IMR-90 (cell line): ENCODE measurements around the gene OPN5. TPM values are rescaled to one million over a fixed set of nuclear protein-coding genes. Genes with fewer than 3 reads are reported as not detected.

Experiments
- ATAC-seq: fragments of 200-7000 bp; cut with Tn5 transposase; 2 replicates; pipeline ENCODE4 v1.9.1; 2020; ENCODE audit warnings: low read depth, mild to moderate bottlenecking, moderate library complexity
- Bru-seq: library from RNA; stranded (reverse); fragments of 400-500 nt; gene quantifications from one replicate; lab custom pipeline; 2021; lab: Mats Ljungman, UMichigan
- BruChase-seq, 2 experiments: library from RNA; stranded (reverse); fragments of 400-500 nt; gene quantifications; one replicate each; lab custom pipeline; 2021; lab: Mats Ljungman, UMichigan
- BruUV-seq: library from RNA; stranded (reverse); fragments of 400-500 nt; replicated peaks from 2 replicates; lab custom pipeline; 2021; lab: Mats Ljungman, UMichigan
- CTCF ChIA-PET: fragments of 300-600 bp; formaldehyde crosslinking; extraction: SDS; loops from one replicate; lab custom pipeline; 2021; ENCODE audit warnings: antibody characterized with exemption; lab: Yijun Ruan, JAX
- POLR2A ChIA-PET: fragments of 300-600 bp; sonication (Branson Sonifier 250); formaldehyde crosslinking; loops from one replicate; lab custom pipeline; 2022; ENCODE audit warnings: antibody characterized with exemption; ENCODE audit not compliant: unreplicated experiment; lab: Charles Lee
- DNase-seq: peaks from one replicate; pipeline ENCODE4 v3.0.0; 2013
- H2AFZ ChIP-seq: replicated peaks from 2 replicates; pipeline ENCODE3; 2013; ENCODE audit warnings: low read length, mild to moderate bottlenecking; ENCODE audit not compliant: poor library complexity
- H2AK5ac ChIP-seq: 2 replicates; pipeline ENCODE4 v1.6.1; 2013; ENCODE audit warnings: low read depth, low read length, inconsistent platforms
- H2AK9ac ChIP-seq: replicated peaks from 2 replicates; pipeline ENCODE3; 2013; ENCODE audit warnings: mild to moderate bottlenecking, low read depth, low read length, moderate library complexity; ENCODE audit not compliant: poor library complexity
- H2BK120ac ChIP-seq: 2 replicates; pipeline ENCODE4 v1.6.1; 2013; ENCODE audit warnings: low read depth, low read length, inconsistent platforms
- H2BK15ac ChIP-seq: 3 replicates; pipeline ENCODE4 v1.6.1; 2013; ENCODE audit warnings: low read depth, low read length, inconsistent platforms
- H2BK20ac ChIP-seq: 2 replicates; pipeline ENCODE4 v1.6.1; 2013; ENCODE audit warnings: low read depth, mild to moderate bottlenecking, inconsistent platforms, low read length, moderate library complexity
- H2BK5ac ChIP-seq: 2 replicates; pipeline ENCODE4 v1.6.1; 2013; ENCODE audit warnings: mild to moderate bottlenecking, low read depth, low read length, inconsistent platforms; ENCODE audit not compliant: poor library complexity, severe bottlenecking
- H3K14ac ChIP-seq: replicated peaks from 2 replicates; pipeline ENCODE4 v1.6.1; 2013; ENCODE audit warnings: low read depth, low read length, inconsistent platforms
- H3K18ac ChIP-seq: 2 replicates; pipeline ENCODE4 v1.6.1; 2013; ENCODE audit warnings: low read depth, low read length, control low read depth
- H3K23ac ChIP-seq: 2 replicates; pipeline ENCODE4 v1.6.1; 2013; ENCODE audit warnings: low read depth, low read length, inconsistent platforms
- H3K27ac ChIP-seq: 2 replicates; pipeline ENCODE4 v1.5.1; 2013; ENCODE audit warnings: mild to moderate bottlenecking, control low read depth, low read length; ENCODE audit not compliant: insufficient read depth
- H3K27me3 ChIP-seq: 2 replicates; pipeline ENCODE4 v1.6.1; 2013; ENCODE audit warnings: low read length; ENCODE audit not compliant: control insufficient read depth, insufficient read depth
- H3K36me3 ChIP-seq: 2 replicates; pipeline ENCODE4 v1.6.1; 2013; ENCODE audit warnings: low read length, mixed read lengths; ENCODE audit not compliant: control insufficient read depth, insufficient read depth
- H3K4ac ChIP-seq: 2 replicates; pipeline ENCODE4 v1.6.1; 2013; ENCODE audit warnings: low read depth, low read length, inconsistent platforms
- H3K4me1 ChIP-seq: 2 replicates; pipeline ENCODE4 v1.6.1; 2013; ENCODE audit warnings: low read length, mixed read lengths; ENCODE audit not compliant: control insufficient read depth, insufficient read depth
- H3K4me2 ChIP-seq: 2 replicates; pipeline ENCODE4 v1.6.1; 2013; ENCODE audit warnings: low read depth, mild to moderate bottlenecking, control low read depth, low read length, moderate library complexity
- H3K4me3 ChIP-seq: 2 replicates; pipeline ENCODE4 v1.5.1; 2013; ENCODE audit warnings: low read depth, mild to moderate bottlenecking, control low read depth, low read length, moderate library complexity; ENCODE audit not compliant: insufficient read depth
- H3K56ac ChIP-seq: 2 replicates; pipeline ENCODE4 v1.6.1; 2013; ENCODE audit warnings: low read length, inconsistent platforms; ENCODE audit not compliant: insufficient read depth; ENCODE audit errors: extremely low read depth
- H3K79me1 ChIP-seq, 2 experiments: 2 replicates each; pipeline ENCODE4 v1.6.1; 2013; ENCODE audit warnings: low read length in 2 of 2, inconsistent platforms in 1 of 2, low read depth in 1 of 2
- H3K9ac ChIP-seq: 2 replicates; pipeline ENCODE4 v1.6.1; 2013; ENCODE audit warnings: low read depth, low read length, control low read depth
- H3K9me1 ChIP-seq: 2 replicates; pipeline ENCODE4 v1.6.1; 2013; ENCODE audit warnings: low read length, inconsistent platforms; ENCODE audit not compliant: insufficient read depth
- H3K9me3 ChIP-seq: 2 replicates; pipeline ENCODE4 v1.6.1; 2013; ENCODE audit warnings: low read length; ENCODE audit not compliant: control insufficient read depth, insufficient read depth
- H4K20me1 ChIP-seq: 2 replicates; pipeline ENCODE4 v1.6.1; 2013; ENCODE audit warnings: low read length, inconsistent platforms; ENCODE audit not compliant: insufficient read depth
- H4K5ac ChIP-seq: 2 replicates; pipeline ENCODE4 v1.6.1; 2013; ENCODE audit warnings: mild to moderate bottlenecking, low read depth, low read length, control low read depth
- H4K8ac ChIP-seq, 2 experiments: 2 replicates each; pipeline ENCODE4 v1.6.1; 2013; ENCODE audit warnings: low read depth in 2 of 2, low read length in 2 of 2, control low read depth in 1 of 2, inconsistent platforms in 1 of 2
- H4K91ac ChIP-seq: 2 replicates; pipeline ENCODE4 v1.6.1; 2013; ENCODE audit warnings: low read depth, low read length, inconsistent platforms; ENCODE audit not compliant: insufficient read depth
- CEBPB ChIP-seq: IDR thresholded peaks from 2 replicates; pipeline ENCODE4 v1.6.1; 2012; ENCODE audit warnings: low read depth, low read length, improper control_type of control experiment
- MAZ ChIP-seq: IDR thresholded peaks from 2 replicates; pipeline ENCODE4 v1.6.1; 2012; ENCODE audit warnings: low read depth, mild to moderate bottlenecking, low read length, improper control_type of control experiment, moderate library complexity, borderline replicate concordance
- WGBS, 2 experiments: methylation state at CpG; one replicate each; pipeline versions ENCODE4 v1.1.5 to v1.1.7; 2013; ENCODE audit warnings: missing lambda C conversion rate in 2 of 2; ENCODE audit not compliant: insufficient read length in 1 of 2; ENCODE audit errors: extremely low coverage in 2 of 2; 5-methylcytosine and 5-hydroxymethylcytosine counted together
- dilution Hi-C: fragments of 300-500 bp; cut with HindIII; formaldehyde crosslinking; loops from one replicate; pipeline ENCODE4 v1.14.3; 2018; ENCODE audit warnings: low sequenced_read_pairs; ENCODE audit not compliant: unreplicated experiment
- in situ Hi-C: fragments of 300-500 bp; cut with MboI; formaldehyde crosslinking; loops from 3 replicates; pipeline ENCODE4 v1.14.3; 2019; ENCODE audit warnings: low sequenced_read_pairs, inconsistent platforms, mixed read lengths
- intact Hi-C: fragments of 100-400 bp; cut with micrococcal nuclease; formaldehyde crosslinking; loops from 2 replicates; pipeline ENCODE4 v1.10.0; 2022
- long read RNA-seq: library from polyadenylated mRNA; unstranded; transcript quantifications from one replicate; pipeline ENCODE4 v2.0.0, GENCODE V29; 2021; ENCODE audit not compliant: unreplicated experiment
- polyA plus RNA-seq, 3 experiments: library from polyadenylated mRNA; depleted of rRNA; stranded (reverse); fragments of >200 nt; gene quantifications; 2 replicates each; pipeline ENCODE4 v1.2.3, GENCODE V29; 2012; ENCODE audit warnings: low replicate concordance in 1 of 3
- total RNA-seq: library from RNA; depleted of rRNA; stranded (reverse); fragments of >200 nt; gene quantifications from 2 replicates; pipeline ENCODE4 v1.2.3, GENCODE V29; 2012; rRNA removed

Gene OPN5
- total RNA-seq = not detected in 2 replicates
- polyA plus RNA-seq (2012; rRNA removed) = not detected in 2 replicates
- polyA plus RNA-seq (2012; cell fraction: cytosol; rRNA removed) = not detected in 2 replicates
- not detected in 2 replicates for polyA plus RNA-seq (2012; cell fraction: nucleus; rRNA removed; ENCODE audit: low replicate concordance)
- Bru-seq, nascent RNA = not detected
- not detected for BruChase-seq, experiment 1, labeled RNA remaining after a 6-hour chase
- not detected for BruChase-seq, experiment 2, labeled RNA remaining after a 2-hour chase
- long read RNA-seq = 0 reads

DNA sequence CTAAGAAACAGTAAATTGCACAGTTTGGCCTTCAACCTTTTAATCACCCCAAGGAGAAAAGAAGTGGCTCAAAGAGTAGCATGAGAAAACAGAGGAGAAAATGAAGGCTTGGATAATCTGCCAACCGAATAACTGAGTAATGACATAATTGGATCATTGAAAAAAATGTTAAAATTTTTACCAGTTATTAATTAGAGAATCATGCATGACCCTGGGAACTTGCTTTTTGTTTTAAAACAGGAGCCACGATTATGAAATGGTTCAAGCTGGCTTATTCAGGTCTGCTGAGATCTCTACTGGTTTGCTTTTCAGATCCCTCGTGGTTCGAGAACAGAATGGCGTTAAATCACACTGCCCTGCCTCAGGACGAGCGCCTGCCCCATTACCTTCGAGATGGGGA, at the start of gene OPN5:
OPN5 (plus strand) TSS at position 301 of the 400 bp plus-strand sequence; CDS start at position 336, 35 bp downstream.
- Histone ChIP-seq H2BK15ac (no peak within 1 kb of the TSS), H3K4me3 (no peak within 1 kb of the TSS), H3K27me3 (peaks cover 1% of the 10 kb centered on the region; the same call in 1 of the 2 replicates), H2BK120ac (no peak within 1 kb of the TSS), H2AFZ (no peak within 1 kb of the TSS), H3K9me1 (no peaks in the 10 kb centered on the region), H3K4me1 (no peaks in the 10 kb centered on the region), H2AK5ac (no peak within 1 kb of the TSS), H2BK5ac (no peak within 1 kb of the TSS), H3K9ac (no peak within 1 kb of the TSS), H2AK9ac (no peak within 1 kb of the TSS), H3K36me3 (no peaks in the 10 kb centered on the region), H3K9me3 (no peaks in the 10 kb centered on the region), H4K5ac (no peak within 1 kb of the TSS), H3K56ac (no peak within 1 kb of the TSS), H3K23ac (no peak within 1 kb of the TSS), H3K4ac (no peak within 1 kb of the TSS), H3K14ac (no peak within 1 kb of the TSS), H3K4me2 (peak within 1 kb of the TSS; percentile 14; the same call in 1 of the 2 replicates), H4K91ac (no peak within 1 kb of the TSS), H4K20me1 (no peaks in the 10 kb centered on the region), H3K27ac (no peak within 1 kb of the TSS), H3K79me1 (no peaks in the 10 kb centered on the region), H2BK20ac (no peak within 1 kb of the TSS), H3K18ac (no peak within 1 kb of the TSS), H4K8ac (no peak within 1 kb of the TSS)
- 83% methylated on average over 4 of the region's 8 CpGs; no CpG with 5 or more reads in 1 of the 2 experiments for WGBS, 2 experiments
- dilution Hi-C loops = no loop called here
- in situ Hi-C loops = loop anchor here (10.0 to 25.0 kb wide), 2 partner anchors 681 to 983 kb away; no protein-coding TSS in a partner anchor
- ChIA-PET POLR2A (no interaction called here), CTCF (interaction anchor here (1.0 to 3.0 kb wide), 2 partner anchors 25 to 151 kb away, joined by 3 to 15 read pairs; no protein-coding TSS in a partner anchor)
- DNase-seq (no peak), ATAC-seq (no peak)
- no TSS peak for BruUV-seq
- no peak for TF ChIP-seq CEBPB
- no peak for TF ChIP-seq MAZ
- intact Hi-C loops = no loop called here
